ENCODE data around the gene WWC1. TPM values are rescaled to one million over a fixed set of nuclear protein-coding genes. Genes with fewer than 3 reads are reported as not detected.

Gene WWC1
- total RNA-seq, 1 experiment from 2014 or later, result 108 TPM

DNA sequence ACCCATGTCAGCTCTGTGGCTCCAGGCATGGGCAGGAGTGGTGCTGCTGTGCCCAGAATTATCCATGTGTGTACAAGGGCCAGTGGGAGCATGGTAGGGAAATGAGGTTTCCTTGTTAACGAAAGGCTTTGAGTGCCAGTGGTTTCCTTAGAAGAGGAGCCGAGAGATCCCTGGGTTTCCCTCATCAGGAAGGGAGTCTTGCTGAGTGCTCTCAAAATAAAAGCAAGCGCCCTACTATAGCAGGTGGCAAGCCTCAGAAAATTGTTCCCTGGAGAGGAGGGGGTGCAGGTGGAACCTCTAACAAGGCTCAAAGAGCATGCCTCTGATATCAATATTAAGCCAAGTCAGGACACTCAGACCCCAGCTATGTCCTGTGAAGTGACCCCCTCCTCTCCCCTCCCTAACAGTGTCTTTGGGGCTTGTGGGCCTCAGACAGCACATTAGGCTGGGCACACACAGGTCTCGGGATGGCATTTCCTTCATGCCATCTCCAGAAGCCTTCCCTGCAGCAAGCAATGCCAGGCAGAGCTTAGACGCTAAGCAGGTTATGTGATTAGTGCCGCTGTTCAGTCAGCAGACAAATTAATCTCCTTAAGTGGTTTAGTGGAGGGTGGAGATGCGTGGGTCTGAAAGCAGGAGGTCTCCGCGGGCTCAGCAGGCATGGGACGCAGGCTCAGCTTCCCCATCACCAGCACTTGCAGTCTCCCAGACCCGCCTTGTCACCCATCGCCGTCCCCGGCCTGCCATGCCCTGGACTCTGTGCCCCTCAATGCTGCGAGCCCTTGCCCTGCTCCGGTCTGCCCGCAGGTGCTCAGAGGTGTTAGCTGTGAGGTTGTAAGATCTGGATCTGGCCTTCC is 134.8 kb downstream of the WWC1 start:
- H3K4me3 Mint-ChIP-seq (ENCODE audit: unreplicated experiment), result no peak overlapping the region
- POLR2A ChIA-PET, result no interaction called here
- peak overlapping the region; percentile 2 for H3K27ac Mint-ChIP-seq (ENCODE audit: unreplicated experiment)
- TF ChIP-seq, protein P1, sequence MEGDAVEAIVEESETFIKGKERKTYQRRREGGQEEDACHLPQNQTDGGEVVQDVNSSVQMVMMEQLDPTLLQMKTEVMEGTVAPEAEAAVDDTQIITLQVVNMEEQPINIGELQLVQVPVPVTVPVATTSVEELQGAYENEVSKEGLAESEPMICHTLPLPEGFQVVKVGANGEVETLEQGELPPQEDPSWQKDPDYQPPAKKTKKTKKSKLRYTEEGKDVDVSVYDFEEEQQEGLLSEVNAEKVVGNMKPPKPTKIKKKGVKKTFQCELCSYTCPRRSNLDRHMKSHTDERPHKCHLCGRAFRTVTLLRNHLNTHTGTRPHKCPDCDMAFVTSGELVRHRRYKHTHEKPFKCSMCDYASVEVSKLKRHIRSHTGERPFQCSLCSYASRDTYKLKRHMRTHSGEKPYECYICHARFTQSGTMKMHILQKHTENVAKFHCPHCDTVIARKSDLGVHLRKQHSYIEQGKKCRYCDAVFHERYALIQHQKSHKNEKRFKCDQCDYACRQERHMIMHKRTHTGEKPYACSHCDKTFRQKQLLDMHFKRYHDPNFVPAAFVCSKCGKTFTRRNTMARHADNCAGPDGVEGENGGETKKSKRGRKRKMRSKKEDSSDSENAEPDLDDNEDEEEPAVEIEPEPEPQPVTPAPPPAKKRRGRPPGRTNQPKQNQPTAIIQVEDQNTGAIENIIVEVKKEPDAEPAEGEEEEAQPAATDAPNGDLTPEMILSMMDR (IDR thresholded peaks at IDR 0.05; ENCODE audit: insufficient read depth in 1 of 2, low read depth in 1 of 2, low read length in 1 of 2, severe bottlenecking in 1 of 2, unreplicated experiment in 1 of 2), result no peak
- no peaks in the 10 kb centered on the region for H3K9me3 ChIP-seq
- peaks cover 88% of the 10 kb centered on the region for H3K36me3 Mint-ChIP-seq (ENCODE audit: insufficient read depth, unreplicated experiment)
- H3K27me3 Mint-ChIP-seq (ENCODE audit: insufficient read depth, unreplicated experiment), result no peaks in the 10 kb centered on the region
- H3K4me3 ChIP-seq (ENCODE audit: low read depth, low read length), result no peak overlapping the region
- intact Hi-C loops (cut with micrococcal nuclease; ENCODE audit: unreplicated experiment), result no loop called here
- H3K27me3 ChIP-seq (replicated peaks; ENCODE audit: control insufficient read depth, insufficient read depth, low read length), result no peaks in the 10 kb centered on the region
- DNase-seq, result no peak
- peaks cover 7% of the 10 kb centered on the region for H3K36me3 ChIP-seq (ENCODE audit: control insufficient read depth, insufficient read depth, low read length)
- H3K9me3 Mint-ChIP-seq (ENCODE audit: unreplicated experiment), result no peaks in the 10 kb centered on the region
- peaks cover 14% of the 10 kb centered on the region for H3K4me1 ChIP-seq
- no TSS peak for BruUV-seq (replicated peaks)
- peaks cover 6% of the 10 kb centered on the region for H3K4me1 Mint-ChIP-seq (ENCODE audit: low read depth, unreplicated experiment)
- CTCF ChIA-PET, result interaction anchor here (1.2 kb wide), 1 partner anchor 156 kb away, joined by 4 read pairs; no protein-coding TSS in a partner anchor

DNA sequence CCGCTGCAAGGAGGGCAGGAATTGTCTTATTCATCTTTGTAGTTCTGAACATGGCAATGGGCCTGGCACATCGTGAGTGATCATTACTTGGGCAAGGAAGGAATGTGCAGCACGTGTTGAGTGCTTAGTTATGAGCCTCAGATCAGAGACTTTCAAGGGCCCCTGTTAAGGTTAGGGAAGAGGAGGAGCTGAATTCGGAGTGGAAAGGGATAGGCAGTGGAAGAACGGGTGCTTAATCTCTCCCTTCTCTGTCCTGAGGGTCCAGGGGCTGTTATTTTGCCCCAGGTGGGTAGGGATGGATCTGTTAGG is 135.4 kb downstream of the WWC1 start:
- H3K4me1 ChIP-seq, result peaks cover 8% of the 10 kb centered on the region
- no peak overlapping the region for H3K4me3 ChIP-seq (ENCODE audit: low read depth, low read length)
- TF ChIP-seq, protein P1 (IDR thresholded peaks at IDR 0.05; ENCODE audit: insufficient read depth in 1 of 2, low read depth in 1 of 2, low read length in 1 of 2, severe bottlenecking in 1 of 2, unreplicated experiment in 1 of 2), result no peak
- ChIA-PET POLR2A (no interaction called here), CTCF (no interaction called here)
- H3K9me3 Mint-ChIP-seq (ENCODE audit: unreplicated experiment), result no peaks in the 10 kb centered on the region
- DNase-seq, result no peak
- no peaks in the 10 kb centered on the region for H3K27me3 Mint-ChIP-seq (ENCODE audit: insufficient read depth, unreplicated experiment)
- intact Hi-C loops (cut with micrococcal nuclease; ENCODE audit: unreplicated experiment), result no loop called here
- H3K4me1 Mint-ChIP-seq (ENCODE audit: low read depth, unreplicated experiment), result peaks cover 6% of the 10 kb centered on the region
- H3K36me3 ChIP-seq (ENCODE audit: control insufficient read depth, insufficient read depth, low read length), result peaks cover 7% of the 10 kb centered on the region
- no peaks in the 10 kb centered on the region for H3K27me3 ChIP-seq (replicated peaks; ENCODE audit: control insufficient read depth, insufficient read depth, low read length)
- BruUV-seq (replicated peaks), result no TSS peak
- H3K9me3 ChIP-seq, result no peaks in the 10 kb centered on the region
- H3K36me3 Mint-ChIP-seq (ENCODE audit: insufficient read depth, unreplicated experiment), result peaks cover 88% of the 10 kb centered on the region
- peak overlapping the region; percentile 2 for H3K27ac Mint-ChIP-seq (ENCODE audit: unreplicated experiment)
- H3K4me3 Mint-ChIP-seq (ENCODE audit: unreplicated experiment), result no peak overlapping the region

DNA sequence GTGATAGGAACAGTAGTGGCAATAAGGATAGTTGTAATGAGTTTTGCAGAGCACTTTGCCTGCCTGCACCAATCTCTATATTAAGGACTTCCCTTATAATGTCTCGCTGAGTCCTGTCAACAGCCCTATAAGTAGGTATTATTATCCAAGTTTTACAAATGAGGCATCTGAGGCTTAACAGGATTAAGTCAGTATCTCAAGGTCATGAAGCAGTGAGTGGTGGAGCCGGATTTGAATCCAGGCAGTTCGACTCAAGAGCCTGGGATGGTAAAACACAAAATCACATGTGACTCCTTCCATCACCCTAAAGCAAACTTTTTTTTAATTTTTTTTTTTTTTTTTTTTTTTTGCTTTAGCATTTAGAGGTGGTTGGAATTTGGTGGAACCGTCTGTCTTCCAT is 135.8 kb downstream of the WWC1 start:
- intact Hi-C loops (cut with micrococcal nuclease; ENCODE audit: unreplicated experiment), result no loop called here
- no TSS peak for BruUV-seq (replicated peaks)
- H3K27ac Mint-ChIP-seq (ENCODE audit: unreplicated experiment), result peak overlapping the region; percentile 2
- no peaks in the 10 kb centered on the region for H3K27me3 Mint-ChIP-seq (ENCODE audit: insufficient read depth, unreplicated experiment)
- Histone ChIP-seq H3K27me3 (replicated peaks; ENCODE audit: control insufficient read depth, insufficient read depth, low read length) (no peaks in the 10 kb centered on the region), H3K9me3 (no peaks in the 10 kb centered on the region), H3K36me3 (ENCODE audit: control insufficient read depth, insufficient read depth, low read length) (peaks cover 7% of the 10 kb centered on the region), H3K4me3 (ENCODE audit: low read depth, low read length) (no peak overlapping the region), H3K4me1 (peaks cover 5% of the 10 kb centered on the region; the same call in 1 of the 2 replicates)
- H3K4me1 Mint-ChIP-seq (ENCODE audit: low read depth, unreplicated experiment), result peaks cover 6% of the 10 kb centered on the region
- TF ChIP-seq, protein P1 (IDR thresholded peaks at IDR 0.05; ENCODE audit: insufficient read depth in 1 of 2, low read depth in 1 of 2, low read length in 1 of 2, severe bottlenecking in 1 of 2, unreplicated experiment in 1 of 2), result no peak
- no peaks in the 10 kb centered on the region for H3K9me3 Mint-ChIP-seq (ENCODE audit: unreplicated experiment)
- no peak for DNase-seq
- ChIA-PET POLR2A (no interaction called here), CTCF (no interaction called here)
- H3K4me3 Mint-ChIP-seq (ENCODE audit: unreplicated experiment), result no peak overlapping the region
- peaks cover 88% of the 10 kb centered on the region for H3K36me3 Mint-ChIP-seq (ENCODE audit: insufficient read depth, unreplicated experiment)

Measured in Caco-2 (cell line).